GM19240 (cell line): ENCODE data around the gene PLAC1.

Experiments used
- DNase-seq: peaks from one replicate; pipeline ENCODE4 v3.0.0; 2011; ENCODE audit warnings: low spot score; ENCODE audit not compliant: insufficient read length

PLAC1 gene, protein sequence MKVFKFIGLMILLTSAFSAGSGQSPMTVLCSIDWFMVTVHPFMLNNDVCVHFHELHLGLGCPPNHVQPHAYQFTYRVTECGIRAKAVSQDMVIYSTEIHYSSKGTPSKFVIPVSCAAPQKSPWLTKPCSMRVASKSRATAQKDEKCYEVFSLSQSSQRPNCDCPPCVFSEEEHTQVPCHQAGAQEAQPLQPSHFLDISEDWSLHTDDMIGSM

DNA sequence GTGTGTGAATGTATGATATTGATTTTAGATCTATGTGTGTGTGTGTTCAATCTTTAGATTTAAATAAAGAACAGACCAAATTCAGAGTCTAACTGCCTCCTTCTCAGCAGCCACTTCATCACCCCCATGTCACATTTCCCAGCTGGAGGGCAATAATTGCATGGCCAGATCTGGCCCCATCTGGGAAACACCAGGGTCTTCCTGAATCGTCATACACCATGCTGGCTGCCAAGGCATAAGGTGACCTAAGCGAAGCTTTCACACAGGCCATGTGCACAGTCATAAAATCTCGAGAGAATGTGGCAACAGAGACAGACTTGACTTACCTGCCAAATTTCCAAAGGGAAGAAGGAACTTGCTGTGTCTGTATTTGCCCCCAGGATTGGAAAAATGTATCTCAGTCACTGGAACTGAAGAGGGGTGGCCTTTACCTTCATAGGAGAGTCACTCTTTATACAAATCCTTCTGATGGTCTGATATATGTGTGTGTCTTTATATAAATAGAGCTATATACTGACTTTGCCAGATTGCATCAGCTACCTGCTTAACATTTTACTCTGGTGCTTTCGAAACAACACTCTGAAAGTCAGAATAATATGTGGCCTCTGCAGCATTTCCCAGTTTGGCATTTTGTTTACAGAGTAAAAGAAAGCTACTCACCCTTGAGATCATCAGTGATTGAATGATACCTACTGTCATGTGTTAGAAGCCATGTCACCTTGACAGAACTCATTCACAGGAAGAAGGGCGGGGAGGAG is at the start of gene PLAC1:
PLAC1 (minus strand) TSS at position 470 of the 758 bp plus-strand sequence. CDS start 91,789 bp downstream, outside the sequence.
- no peak for DNase-seq

DNA sequence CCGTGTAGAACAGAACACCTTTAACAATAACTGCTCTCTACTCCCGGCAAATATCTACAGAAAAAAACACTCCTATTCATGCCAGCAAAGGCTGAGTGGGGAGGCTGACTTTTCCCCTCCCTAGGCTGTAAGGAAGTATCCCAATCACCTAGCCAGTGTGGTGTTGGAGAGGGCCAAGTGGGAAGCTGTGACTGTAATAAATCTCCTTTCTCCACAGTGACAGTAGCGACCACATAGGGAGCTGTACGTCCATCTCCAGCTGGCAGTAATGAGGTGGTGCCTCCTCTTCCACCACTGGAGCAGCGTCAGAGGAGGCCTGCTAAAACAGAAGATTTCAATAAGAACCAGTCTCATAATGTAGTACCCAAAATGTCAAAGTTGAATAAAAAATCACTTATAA is 47.9 kb upstream of the PLAC1 start:
- DNase-seq, result no peak

DNA sequence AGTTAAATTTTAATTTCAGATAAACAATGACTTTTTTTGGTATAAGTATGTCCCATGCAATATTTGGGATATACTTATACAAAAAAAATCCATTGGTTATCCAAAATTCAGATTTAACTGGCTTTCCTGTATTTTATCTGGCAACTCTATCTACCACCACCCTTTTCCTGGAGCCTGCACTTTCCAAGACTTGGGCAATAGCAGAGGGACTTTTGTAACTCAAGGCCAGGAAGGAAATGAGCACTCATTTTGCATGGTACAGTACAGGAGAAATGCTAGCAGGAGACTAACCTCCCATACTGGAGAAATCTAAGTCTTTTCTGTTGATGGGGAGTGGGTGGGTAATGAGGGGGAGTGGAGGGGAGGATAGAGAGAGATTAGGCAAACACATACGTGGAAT is 37.7 kb upstream of the PLAC1 start:
- DNase-seq, result no peak

DNA sequence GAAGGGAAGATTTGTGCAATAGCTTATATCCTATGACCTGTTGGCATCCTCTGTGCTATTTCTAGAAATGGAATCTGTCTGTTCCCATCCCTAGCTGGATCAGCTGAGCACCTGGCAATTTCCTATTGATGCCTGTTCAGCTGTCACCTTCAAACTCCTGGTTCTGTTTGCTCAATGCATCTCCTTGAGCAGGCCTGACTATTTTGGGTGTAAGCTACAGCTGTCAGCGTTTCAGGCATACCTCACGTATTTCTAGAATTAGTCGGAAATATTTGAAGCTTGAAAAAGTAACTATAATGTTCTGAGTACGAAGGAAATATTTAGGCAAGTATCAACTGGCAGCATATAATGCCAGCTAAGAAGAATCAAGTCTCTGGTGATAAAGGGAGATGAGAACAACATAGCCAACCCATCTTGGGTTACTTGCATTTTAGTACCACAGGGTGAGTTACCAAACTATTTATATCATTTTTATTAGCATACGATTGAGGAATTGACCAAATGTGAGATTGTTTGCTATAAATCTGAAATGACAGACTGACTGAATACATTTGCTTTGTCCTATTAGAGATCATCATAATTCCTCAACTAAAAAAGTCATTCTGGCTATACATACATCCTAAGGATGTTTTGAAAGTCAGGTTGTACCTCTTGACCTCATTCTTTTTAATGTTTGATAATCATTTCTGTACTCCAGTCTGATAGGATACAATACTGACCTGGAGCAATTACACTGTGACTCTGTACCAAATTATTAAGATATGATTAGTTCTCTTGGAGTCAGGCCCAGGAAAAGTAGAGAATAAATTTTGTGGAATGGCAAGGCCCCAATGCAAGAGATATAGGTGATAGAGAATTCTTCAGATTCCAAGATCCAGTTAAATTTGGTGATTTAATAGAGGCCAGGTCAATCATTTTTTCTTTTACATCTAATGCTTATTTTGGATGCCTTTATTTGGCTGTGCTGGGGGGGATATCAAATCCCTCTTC is 36.4 kb upstream of the PLAC1 start:
- no peak for DNase-seq

- no peak for DNase-seq
Measured at GRCh38 chrX:134693644-134694043, 35.4 kb upstream of the PLAC1 start.

- DNase-seq, result no peak
Measured at GRCh38 chrX:134692990-134693389, 34.7 kb upstream of the PLAC1 start.

GRCh38 chrX:134692233-134692632 is 34.0 kb upstream of the PLAC1 start:
- no peak for DNase-seq

DNA sequence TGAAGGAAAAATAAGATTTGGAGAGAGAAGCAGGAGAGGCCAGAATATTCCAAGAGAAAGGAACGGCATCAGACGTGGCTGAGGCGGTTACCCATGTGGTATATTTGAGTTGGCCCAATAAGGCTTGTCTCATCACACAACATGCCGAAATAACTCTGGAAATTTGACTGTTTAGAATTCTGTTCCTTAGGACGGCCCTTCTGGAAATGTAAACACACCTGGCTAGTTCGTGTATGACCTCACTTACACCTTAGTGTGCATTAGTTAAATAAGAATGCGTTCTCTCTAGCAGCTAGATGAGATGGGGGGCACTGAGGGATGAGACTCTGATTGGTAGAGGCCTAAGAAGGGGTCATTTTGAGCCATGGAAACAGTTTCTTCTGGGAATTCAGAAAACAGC is 33.2 kb upstream of the PLAC1 start:
- DNase-seq, result no peak

GRCh38 chrX:134688839-134689238 is 30.6 kb upstream of the PLAC1 start:
- DNase-seq, result no peak

GRCh38 chrX:134688031-134688823 is 30.0 kb upstream of the PLAC1 start:
- DNase-seq, result no peak

- no peak for DNase-seq
Measured at GRCh38 chrX:134685668-134686067, 27.4 kb upstream of the PLAC1 start.

GRCh38 chrX:134684956-134685355 is 26.7 kb upstream of the PLAC1 start:
- DNase-seq, result no peak

GRCh38 chrX:134683351-134684005 is 25.2 kb upstream of the PLAC1 start:
- no peak for DNase-seq

GRCh38 chrX:134682081-134682480 is 23.8 kb upstream of the PLAC1 start:
- DNase-seq, result no peak

- DNase-seq, result no peak
Measured at GRCh38 chrX:134679644-134680043, 21.4 kb upstream of the PLAC1 start.

GRCh38 chrX:134679221-134679620 is 20.9 kb upstream of the PLAC1 start:
- no peak for DNase-seq

GRCh38 chrX:134677332-134677731 is 19.1 kb upstream of the PLAC1 start:
- no peak for DNase-seq

DNA sequence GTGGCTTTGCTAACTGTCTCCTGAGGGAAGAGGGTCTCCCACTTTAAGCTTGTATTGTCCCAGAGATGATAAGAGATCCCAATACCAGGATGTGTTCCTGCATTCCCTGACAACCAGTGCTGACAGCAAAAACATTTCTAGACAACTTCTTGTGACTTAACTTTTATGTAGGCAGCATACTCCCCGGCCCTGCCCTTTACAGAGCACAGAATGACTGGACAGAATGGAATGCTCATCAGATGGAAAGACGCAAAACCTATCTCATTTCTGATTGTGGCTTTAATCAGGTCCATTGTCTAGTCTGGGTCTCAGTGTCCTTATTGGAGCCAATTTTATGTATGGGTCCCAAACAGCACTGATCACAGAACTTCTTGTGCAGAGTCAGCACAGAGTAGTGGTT is 18.2 kb upstream of the PLAC1 start:
- DNase-seq, result no peak

- DNase-seq, result no peak
Measured at GRCh38 chrX:134673123-134673522, 14.9 kb upstream of the PLAC1 start.

DNA sequence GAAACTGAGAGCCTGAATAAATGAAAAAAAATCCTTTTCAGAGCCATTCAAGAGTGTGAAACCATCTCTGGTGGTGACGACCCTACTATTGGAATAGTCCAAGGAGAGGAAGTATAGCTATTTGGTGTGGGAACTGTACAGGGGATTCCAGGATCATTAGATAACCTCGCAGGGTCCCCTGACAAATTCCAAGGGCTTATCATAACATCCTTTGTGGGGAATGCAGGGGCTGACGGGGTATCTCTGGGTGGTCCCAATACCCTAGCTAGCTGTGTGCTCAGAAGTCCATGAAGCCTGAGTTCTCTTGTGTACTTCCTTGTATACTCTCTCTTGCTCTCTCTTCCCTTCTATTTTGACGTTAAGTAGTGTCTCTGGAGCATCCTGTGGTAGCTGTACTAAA is 13.8 kb upstream of the PLAC1 start:
- DNase-seq, result no peak

DNA sequence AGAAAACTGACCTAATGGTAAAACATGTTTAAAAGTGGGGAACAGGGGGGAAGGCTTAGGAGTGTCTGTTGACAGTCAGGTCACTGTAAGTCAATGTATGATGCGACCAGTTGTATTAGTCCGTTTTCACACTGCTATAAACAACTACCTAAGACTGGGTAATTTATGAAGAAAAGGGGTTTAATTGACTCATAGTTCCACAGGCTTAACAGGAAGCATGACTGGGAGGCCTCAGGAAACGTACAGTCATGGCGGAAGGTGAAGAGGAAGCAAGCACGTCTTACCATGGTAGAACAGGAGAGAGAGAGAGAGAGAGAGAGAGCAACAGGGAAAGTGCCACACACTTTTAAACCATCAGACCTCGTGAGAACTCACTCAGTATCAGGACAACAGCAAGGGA is 13.0 kb upstream of the PLAC1 start:
- no peak for DNase-seq
